Myocyte (in vitro differentiated cells): ENCODE results near the gene ZNF836. TPM values are rescaled to one million over a fixed set of nuclear protein-coding genes. Genes with fewer than 3 reads are reported as not detected.

Source experiments
- total RNA-seq: library from RNA; depleted of rRNA; stranded (reverse); fragments of >200 nt; gene quantifications from 2 replicates; pipeline ENCODE4 v1.2.3, GENCODE V29; 2014

The ZNF836 gene
- total RNA-seq, 1 donor from 2014 or later: 4.5 TPM

Other genes starting within 250 kb of the ZNF836 start
- gene ZNF613, start 244.1 kb downstream of the ZNF836 start, total RNA-seq: 4.9 and 5.0 TPM in 2 replicates
- gene ZNF350, start 184.8 kb downstream of the ZNF836 start, total RNA-seq: 6.8 and 7.1 TPM in 2 replicates
- gene ZNF615, start 163.4 kb downstream of the ZNF836 start, total RNA-seq: 10.4 and 21.1 TPM in 2 replicates
- gene ZNF614, start 143.2 kb downstream of the ZNF836 start, total RNA-seq: 14.0 and 14.5 TPM in 2 replicates
- 9.4 and 9.9 TPM in 2 replicates for gene ZNF432, start 122.8 kb downstream of the ZNF836 start, total RNA-seq
- gene ZNF841, start 75.9 kb downstream of the ZNF836 start, total RNA-seq: 13.3 and 13.9 TPM in 2 replicates
- 10.6 and 11.3 TPM in 2 replicates for gene ZNF616, start 31.7 kb downstream of the ZNF836 start, total RNA-seq
- gene PPP2R1A, start 18.4 kb upstream of the ZNF836 start, total RNA-seq: 351 and 428 TPM in 2 replicates
- 12.1 and 12.7 TPM in 2 replicates for gene ZNF766, start 98.0 kb upstream of the ZNF836 start, total RNA-seq
- 6.6 and 8.3 TPM in 2 replicates for gene ZNF480, start 125.5 kb upstream of the ZNF836 start, total RNA-seq
- gene ZNF610, start 164.6 kb upstream of the ZNF836 start, total RNA-seq: 3.3 and 4.4 TPM in 2 replicates
- 18.1 and 50.1 TPM in 2 replicates for gene ZNF880, start 198.3 kb upstream of the ZNF836 start, total RNA-seq
- gene ZNF528, start 226.2 kb upstream of the ZNF836 start, total RNA-seq: 8.7 and 26.8 TPM in 2 replicates